Suprapubic skin (tissue), 4 donors: ENCODE measurements around the gene OLFML2A.

Experiments used
- EP300 ChIP-seq: sonication (generic); formaldehyde crosslinking; IDR thresholded peaks from one replicate; pipeline ENCODE4 v1.6.1; 2017; ENCODE audit warnings: antibody characterized with exemption
- POLR2A ChIP-seq, 2 donors: fragments of 450-650 bp; IDR thresholded peaks; one replicate each; pipeline ENCODE4 v1.6.1; 2017; ENCODE audit warnings: antibody characterized with exemption in 2 of 2, mild to moderate bottlenecking in 2 of 2, moderate library complexity in 2 of 2
- POLR2AphosphoS5 ChIP-seq, 3 donors: sonication (generic); formaldehyde crosslinking; IDR thresholded peaks; one replicate each; pipeline ENCODE4 v1.6.1; 2017; ENCODE audit warnings: antibody characterized with exemption in 3 of 3
- TF ChIP-seq, protein P1 (sequence below), 2 donors: fragments of 200-600 bp in 1 of 2; fragments of 450-650 bp in 1 of 2; sonication (generic) in 1 of 2; IDR thresholded peaks; one replicate each; pipeline ENCODE4 v1.5.1; 2016 to 2019; ENCODE audit warnings: antibody characterized with exemption in 2 of 2, mild to moderate bottlenecking in 1 of 2, moderate library complexity in 1 of 2

GRCh38 chr9:124854822-124855221, 77.9 kb downstream of the OLFML2A start:
- TF ChIP-seq, protein P1, sequence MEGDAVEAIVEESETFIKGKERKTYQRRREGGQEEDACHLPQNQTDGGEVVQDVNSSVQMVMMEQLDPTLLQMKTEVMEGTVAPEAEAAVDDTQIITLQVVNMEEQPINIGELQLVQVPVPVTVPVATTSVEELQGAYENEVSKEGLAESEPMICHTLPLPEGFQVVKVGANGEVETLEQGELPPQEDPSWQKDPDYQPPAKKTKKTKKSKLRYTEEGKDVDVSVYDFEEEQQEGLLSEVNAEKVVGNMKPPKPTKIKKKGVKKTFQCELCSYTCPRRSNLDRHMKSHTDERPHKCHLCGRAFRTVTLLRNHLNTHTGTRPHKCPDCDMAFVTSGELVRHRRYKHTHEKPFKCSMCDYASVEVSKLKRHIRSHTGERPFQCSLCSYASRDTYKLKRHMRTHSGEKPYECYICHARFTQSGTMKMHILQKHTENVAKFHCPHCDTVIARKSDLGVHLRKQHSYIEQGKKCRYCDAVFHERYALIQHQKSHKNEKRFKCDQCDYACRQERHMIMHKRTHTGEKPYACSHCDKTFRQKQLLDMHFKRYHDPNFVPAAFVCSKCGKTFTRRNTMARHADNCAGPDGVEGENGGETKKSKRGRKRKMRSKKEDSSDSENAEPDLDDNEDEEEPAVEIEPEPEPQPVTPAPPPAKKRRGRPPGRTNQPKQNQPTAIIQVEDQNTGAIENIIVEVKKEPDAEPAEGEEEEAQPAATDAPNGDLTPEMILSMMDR (IDR thresholded peaks at IDR 0.05) = no peak
- TF ChIP-seq POLR2A (IDR thresholded peaks at IDR 0.05) (no peak), EP300 (no peak), POLR2AphosphoS5 (IDR thresholded peaks at IDR 0.05) (no peak)
